ACC112 (cell line): ENCODE data around the gene IQSEC2.

Source experiments
- H2AFZ ChIP-seq: fragments of 200-600 bp; sonication (generic); one replicate; pipeline ENCODE4 v1.6.0; 2017; ENCODE audit warnings: antibody characterized with exemption, low read length; ENCODE audit not compliant: unreplicated experiment
- H3K27ac ChIP-seq: fragments of 200-600 bp; sonication (generic); 2 replicates; pipeline ENCODE4 v1.5.1; 2014; ENCODE audit warnings: low read depth, mild to moderate bottlenecking, antibody characterized with exemption, low read length, moderate library complexity
- H3K27me3 ChIP-seq: fragments of 200-600 bp; sonication (generic); 2 replicates; pipeline ENCODE4 v1.6.1; 2014; ENCODE audit warnings: mild to moderate bottlenecking, antibody characterized with exemption, low read length, moderate library complexity, mixed read lengths; ENCODE audit not compliant: insufficient read depth
- H3K36me3 ChIP-seq: fragments of 200-600 bp; sonication (generic); 2 replicates; pipeline ENCODE4 v1.6.1; 2016; ENCODE audit warnings: mild to moderate bottlenecking, antibody characterized with exemption, low read length, moderate library complexity, mixed read lengths; ENCODE audit not compliant: insufficient read depth
- H3K4me1 ChIP-seq: fragments of 200-600 bp; sonication (generic); one replicate; pipeline ENCODE4 v1.6.1; 2016; ENCODE audit warnings: low read length, mixed read lengths; ENCODE audit not compliant: insufficient read depth, unreplicated experiment, control insufficient read depth
- H3K4me3 ChIP-seq: fragments of 200-600 bp; sonication (generic); 2 replicates; pipeline ENCODE4 v1.5.1; 2014; ENCODE audit warnings: mild to moderate bottlenecking, low read depth, low read length
- H3K79me2 ChIP-seq: fragments of 200-600 bp; sonication (generic); one replicate; pipeline ENCODE4 v1.6.0; 2016; ENCODE audit warnings: low read length; ENCODE audit not compliant: control insufficient read depth, unreplicated experiment, insufficient read depth

Gene IQSEC2

DNA sequence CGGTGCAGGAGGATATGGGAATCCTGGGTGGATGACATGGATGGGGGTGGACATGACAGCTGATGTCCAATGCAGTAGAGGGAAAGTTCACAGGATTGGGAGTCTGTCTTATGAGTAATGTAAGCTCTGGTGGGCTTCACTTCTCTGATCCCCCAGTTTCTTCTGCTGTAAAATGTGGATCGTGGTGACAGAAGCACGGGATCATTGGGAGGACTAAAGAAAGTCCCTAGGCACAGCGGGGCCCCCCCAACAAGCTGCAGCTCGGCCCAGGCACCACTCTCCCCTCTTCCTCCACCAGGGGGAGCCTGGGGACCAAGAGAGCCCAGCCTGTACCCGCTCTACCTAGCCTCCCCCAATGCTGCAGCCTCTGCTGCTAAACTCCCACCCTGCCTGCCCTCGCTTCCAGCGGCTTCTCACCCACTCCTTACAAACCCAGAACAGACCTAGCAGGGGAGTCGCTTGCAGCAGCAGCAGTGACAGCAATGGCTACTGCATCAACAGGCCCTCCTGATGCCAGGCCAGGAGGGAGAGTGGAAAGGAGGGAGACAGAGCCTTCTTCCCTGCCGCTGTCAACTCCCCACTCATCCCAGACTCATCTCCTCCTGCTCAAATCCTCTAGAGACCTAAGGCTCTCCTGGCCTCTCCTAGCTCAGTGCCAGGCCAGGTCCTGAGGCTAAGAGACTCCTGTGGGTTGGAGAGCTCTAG lies 36.1 kb upstream of the IQSEC2 start:
- H3K36me3 ChIP-seq, result no peaks in the 10 kb centered on the region
- H3K27ac ChIP-seq, result no peak overlapping the region
- no peak overlapping the region for H3K4me3 ChIP-seq
- H3K79me2 ChIP-seq, result no peaks in the 10 kb centered on the region
- H2AFZ ChIP-seq, result no peak overlapping the region
- H3K27me3 ChIP-seq, result peaks cover 11% of the 10 kb centered on the region
- H3K4me1 ChIP-seq, result peaks cover 8% of the 10 kb centered on the region

DNA sequence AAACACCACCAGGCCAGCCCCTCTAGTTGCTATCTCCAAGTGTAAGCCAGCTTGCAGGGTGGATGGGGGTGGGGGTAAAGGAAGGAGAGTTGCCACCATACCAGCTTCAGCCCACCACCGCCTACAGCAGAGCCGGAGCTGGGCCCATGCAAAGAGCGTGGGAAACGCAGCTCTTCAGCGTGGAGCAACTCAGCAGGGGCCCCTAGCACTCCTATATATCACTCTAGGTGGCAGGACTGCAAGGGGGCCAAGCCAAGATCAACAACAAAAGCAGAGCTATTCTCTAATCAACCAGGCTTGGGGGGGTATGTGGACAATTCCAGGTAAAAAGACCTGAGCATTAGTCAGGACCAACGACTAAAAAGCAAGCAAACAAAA lies 35.5 kb upstream of the IQSEC2 start:
- no peaks in the 10 kb centered on the region for H3K79me2 ChIP-seq
- no peak overlapping the region for H2AFZ ChIP-seq
- H3K36me3 ChIP-seq, result no peaks in the 10 kb centered on the region
- peaks cover 5% of the 10 kb centered on the region for H3K27me3 ChIP-seq
- H3K4me3 ChIP-seq, result no peak overlapping the region
- peaks cover 8% of the 10 kb centered on the region for H3K4me1 ChIP-seq
- H3K27ac ChIP-seq, result no peak overlapping the region

DNA sequence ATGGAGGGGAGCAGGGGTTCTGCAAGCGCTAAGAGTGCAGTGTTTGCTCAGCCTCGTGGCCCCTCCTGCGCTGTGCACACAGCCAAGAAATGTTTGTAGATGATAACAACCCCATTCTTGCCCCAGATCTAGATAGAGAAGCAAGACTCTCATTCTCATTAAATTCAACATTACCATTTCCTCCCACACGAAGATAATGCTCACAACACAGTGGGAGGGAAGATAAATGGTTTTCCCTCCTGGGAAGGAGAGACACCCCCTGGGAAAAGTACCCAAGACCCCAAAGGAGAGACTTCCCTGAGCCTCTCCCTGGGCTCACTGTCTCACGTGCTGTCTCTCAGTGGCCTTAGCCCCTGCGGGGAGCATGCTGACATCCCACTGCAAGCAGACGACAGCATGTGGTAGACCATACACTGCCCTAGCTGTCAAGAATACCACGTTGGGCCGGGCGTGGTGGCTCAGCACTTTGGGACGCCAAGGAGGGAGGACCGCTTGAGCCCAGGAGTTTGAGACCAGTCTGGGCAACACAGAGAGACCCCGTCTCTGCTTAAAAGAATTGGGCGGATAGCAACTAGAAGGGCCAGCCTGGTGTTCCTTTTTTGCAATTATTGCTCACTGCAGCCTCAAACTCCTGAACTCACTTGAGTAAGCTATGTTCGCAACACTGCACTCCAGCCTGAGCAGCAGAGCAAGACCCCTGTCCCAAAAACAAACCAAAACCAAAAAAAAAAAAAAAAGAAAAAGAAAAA lies 34.9 kb upstream of the IQSEC2 start:
- no peaks in the 10 kb centered on the region; the same call in 1 of the 2 replicates for H3K27me3 ChIP-seq
- no peak overlapping the region for H2AFZ ChIP-seq
- no peak overlapping the region for H3K4me3 ChIP-seq
- H3K79me2 ChIP-seq, result no peaks in the 10 kb centered on the region
- H3K27ac ChIP-seq, result no peak overlapping the region
- H3K36me3 ChIP-seq, result no peaks in the 10 kb centered on the region
- H3K4me1 ChIP-seq, result peaks cover 8% of the 10 kb centered on the region

DNA sequence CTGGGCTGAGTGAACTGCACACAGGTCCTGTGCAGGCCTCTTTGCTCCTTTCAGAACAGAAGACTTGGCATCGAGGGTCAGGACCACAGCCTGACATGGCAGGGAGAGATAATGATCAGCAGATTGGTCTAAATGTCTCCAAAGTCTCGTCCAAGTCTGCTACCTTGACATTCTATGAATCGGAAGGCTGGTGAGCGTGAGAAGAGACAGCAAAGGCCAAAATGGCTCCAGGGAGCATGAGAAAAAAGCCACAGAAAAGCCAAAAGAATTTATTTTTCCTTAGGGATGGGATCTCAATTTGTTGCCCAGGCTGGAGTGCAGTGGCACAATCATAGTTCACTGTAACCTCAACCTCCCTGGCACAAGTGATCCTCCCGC lies 32.3 kb upstream of the IQSEC2 start:
- no peak overlapping the region for H3K4me3 ChIP-seq
- H3K79me2 ChIP-seq, result no peaks in the 10 kb centered on the region
- peak overlapping the region; percentile 66 for H3K27ac ChIP-seq
- H3K4me1 ChIP-seq, result peaks cover 8% of the 10 kb centered on the region
- H3K27me3 ChIP-seq, result no peaks in the 10 kb centered on the region
- no peak overlapping the region for H2AFZ ChIP-seq
- no peaks in the 10 kb centered on the region for H3K36me3 ChIP-seq

DNA sequence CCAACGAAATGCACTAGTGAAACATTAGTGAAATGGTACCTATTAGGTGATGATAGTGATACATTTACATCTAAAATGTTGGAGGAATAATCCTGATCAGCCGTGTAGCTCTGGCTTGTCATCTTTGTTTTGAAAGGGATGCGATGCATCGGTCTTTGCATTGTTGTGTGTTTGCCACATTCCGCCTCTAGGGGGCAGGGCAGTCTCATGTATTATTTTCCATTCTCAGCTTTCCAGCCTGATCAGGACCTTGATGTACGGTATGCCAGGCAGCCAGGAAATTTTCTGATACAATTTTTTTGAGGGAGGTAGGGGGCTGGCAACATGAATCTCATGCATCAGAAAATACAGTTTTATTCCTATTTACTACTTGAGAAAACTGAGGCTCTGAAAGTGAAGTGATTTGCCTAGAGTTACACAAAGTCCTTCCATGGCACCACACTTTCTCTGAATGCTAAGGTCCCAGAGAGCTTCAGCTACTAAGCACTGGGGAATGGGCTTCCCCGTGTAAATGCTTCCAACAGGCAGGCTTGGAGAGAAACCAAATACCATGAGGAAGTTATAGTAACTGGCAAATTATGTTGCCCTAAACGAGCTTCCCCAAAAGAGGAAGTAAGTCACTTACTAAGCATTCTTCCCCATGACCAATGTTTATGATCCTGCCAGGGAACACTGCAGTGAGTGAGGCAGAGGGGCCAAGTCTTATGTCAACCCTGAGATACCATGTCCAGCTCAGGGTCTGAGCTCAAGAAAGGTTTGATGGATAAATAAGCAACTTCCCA lies 31.8 kb upstream of the IQSEC2 start:
- Histone ChIP-seq H3K36me3 (no peaks in the 10 kb centered on the region), H3K4me1 (peaks cover 8% of the 10 kb centered on the region), H3K79me2 (no peaks in the 10 kb centered on the region), H3K4me3 (peak overlapping the region; percentile 42), H3K27ac (peak overlapping the region; percentile 66), H2AFZ (peak overlapping the region; percentile 1), H3K27me3 (no peaks in the 10 kb centered on the region)

DNA sequence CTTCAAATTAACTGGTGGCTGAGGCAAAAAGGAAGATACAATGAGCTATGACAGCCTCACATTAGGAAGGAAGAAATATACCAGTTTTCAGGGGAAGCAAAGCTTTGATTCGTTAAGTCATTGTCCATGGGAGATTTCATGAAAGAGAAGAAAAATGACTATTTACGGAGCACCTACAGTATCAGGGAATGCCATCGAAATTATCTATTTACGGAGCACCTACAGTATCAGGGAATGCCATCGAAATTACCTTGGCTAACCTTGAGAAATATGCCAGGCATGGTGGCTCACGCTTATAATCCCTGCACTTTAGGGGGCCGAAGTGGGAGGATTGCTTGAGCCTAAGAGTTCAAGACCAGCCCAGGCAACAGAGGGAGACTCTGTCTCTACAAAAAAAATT lies 28.5 kb upstream of the IQSEC2 start:
- H3K4me3 ChIP-seq, result no peak overlapping the region
- H2AFZ ChIP-seq, result no peak overlapping the region
- peaks cover 19% of the 10 kb centered on the region for H3K4me1 ChIP-seq
- no peaks in the 10 kb centered on the region for H3K36me3 ChIP-seq
- no peaks in the 10 kb centered on the region for H3K79me2 ChIP-seq
- no peak overlapping the region for H3K27ac ChIP-seq
- H3K27me3 ChIP-seq, result no peaks in the 10 kb centered on the region

DNA sequence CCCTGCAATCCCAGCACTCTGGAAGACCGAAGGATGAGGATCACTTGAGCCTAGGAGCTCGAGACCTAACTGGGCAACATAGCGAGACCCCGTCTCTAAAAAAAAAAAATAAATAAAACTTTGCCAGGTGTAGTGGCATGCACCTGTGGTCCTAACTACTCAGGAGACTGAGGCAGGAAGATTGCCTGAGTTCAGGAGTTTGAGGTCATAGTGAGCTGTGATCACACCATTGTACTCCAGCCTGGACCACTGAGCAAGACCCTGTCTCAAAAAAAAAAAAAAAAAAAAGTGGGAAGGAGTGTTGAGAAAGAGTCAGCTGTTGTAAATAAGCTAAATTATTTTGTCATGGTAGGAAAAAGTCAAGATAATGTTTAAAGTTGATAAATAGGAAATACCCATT lies 27.5 kb upstream of the IQSEC2 start:
- Histone ChIP-seq H2AFZ (no peak overlapping the region), H3K4me1 (peaks cover 19% of the 10 kb centered on the region), H3K79me2 (no peaks in the 10 kb centered on the region), H3K4me3 (no peak overlapping the region), H3K27me3 (no peaks in the 10 kb centered on the region), H3K27ac (no peak overlapping the region), H3K36me3 (no peaks in the 10 kb centered on the region)

DNA sequence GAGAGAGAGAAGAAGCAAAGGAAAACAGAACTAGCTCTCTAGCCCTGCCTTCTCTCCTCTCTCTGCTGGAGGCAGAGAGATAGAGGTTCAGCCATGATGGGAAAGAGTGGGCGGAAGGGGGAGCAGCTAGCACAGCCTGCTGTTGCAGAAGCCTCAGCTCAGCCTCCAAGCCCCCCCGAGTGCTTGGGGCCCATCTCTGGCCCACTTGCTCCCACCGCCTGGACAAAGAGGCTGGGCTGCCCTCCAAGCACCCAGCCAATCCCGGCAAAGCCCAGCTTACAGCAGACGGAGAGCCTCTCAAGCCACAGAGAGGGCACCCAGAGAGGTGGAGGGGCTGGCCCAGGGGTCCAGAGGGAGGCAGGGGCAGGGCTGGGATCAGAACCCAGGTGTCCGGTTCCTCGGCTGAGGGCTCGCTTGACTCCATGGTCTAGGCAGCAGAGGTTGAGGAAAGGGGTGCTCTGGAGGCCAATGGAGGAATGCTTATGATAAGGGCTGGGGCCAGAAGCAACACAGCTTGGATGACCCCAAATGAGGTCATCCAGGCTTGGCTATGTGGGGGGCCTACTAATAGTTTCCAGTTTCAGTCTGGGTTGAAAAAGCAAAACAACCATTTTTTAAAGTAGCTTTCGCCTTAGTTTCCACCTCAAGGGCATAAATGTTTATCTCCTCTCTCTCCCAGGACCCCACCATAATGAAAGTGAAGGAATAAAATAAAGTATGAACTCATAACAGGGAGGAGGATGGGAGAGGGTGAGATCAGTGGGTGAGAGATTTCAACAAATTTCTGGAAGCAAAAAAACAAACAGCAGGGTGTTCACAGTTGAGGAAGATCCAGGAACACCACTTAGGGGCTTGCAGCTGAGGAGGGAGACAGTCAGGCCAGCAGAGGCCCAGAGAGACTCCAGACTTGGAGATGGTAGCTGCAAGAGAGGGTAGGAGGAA lies 24.9 kb upstream of the IQSEC2 start:
- no peak overlapping the region for H2AFZ ChIP-seq
- no peaks in the 10 kb centered on the region for H3K36me3 ChIP-seq
- H3K79me2 ChIP-seq, result no peaks in the 10 kb centered on the region
- no peak overlapping the region for H3K4me3 ChIP-seq
- no peak overlapping the region for H3K27ac ChIP-seq
- H3K4me1 ChIP-seq, result peaks cover 10% of the 10 kb centered on the region
- no peaks in the 10 kb centered on the region for H3K27me3 ChIP-seq

DNA sequence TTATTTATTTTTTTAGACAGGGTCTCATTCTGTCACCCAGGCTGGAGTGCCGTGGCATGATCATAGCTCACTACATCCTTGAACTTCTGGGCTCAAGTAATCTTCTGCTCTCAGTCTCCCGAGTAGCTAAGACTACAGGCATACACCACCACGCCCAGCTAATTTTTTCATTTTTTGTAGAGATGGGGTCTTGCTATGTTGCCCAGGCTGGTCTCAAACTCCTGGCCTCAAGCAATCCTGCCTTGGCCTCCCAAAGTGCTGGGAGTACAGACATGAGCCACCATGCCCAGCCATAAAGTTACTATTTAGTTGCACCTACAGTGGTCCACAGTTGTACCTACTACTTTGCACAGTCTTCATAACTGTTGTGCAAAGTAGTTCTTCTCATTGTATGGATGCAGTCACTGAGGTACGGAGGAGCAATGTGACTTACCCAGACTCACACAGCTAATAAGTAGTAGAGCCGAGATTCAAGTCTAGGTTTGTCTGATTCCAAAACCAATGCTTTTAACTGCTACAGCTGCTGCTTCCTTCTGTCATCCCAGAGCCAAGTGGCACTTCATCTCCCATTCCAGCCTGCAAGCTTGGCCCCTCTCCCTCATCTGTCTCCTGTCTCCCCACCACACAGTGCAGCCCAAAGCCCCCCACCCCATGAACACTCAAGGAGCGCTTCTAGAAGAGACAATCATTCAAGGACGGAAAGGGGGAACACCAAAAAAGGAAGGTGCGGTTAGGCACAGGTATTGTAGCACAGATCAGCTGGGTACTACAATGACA lies 24.0 kb upstream of the IQSEC2 start:
- Histone ChIP-seq H3K27ac (no peak overlapping the region), H3K4me1 (peaks cover 10% of the 10 kb centered on the region), H2AFZ (no peak overlapping the region), H3K36me3 (no peaks in the 10 kb centered on the region), H3K4me3 (no peak overlapping the region), H3K79me2 (no peaks in the 10 kb centered on the region), H3K27me3 (no peaks in the 10 kb centered on the region)
